Tibial nerve (tissue), 4 donors: Measurements from ENCODE around the gene PRKCE. TPM values are rescaled to one million over a fixed set of nuclear protein-coding genes. Genes with fewer than 3 reads are reported as not detected.

Experiments
- DNase-seq, 2 donors: peaks; one replicate each; pipeline ENCODE4 v3.0.0-alpha.2; 2019; ENCODE audit warnings: low spot score in 2 of 2
- H3K27ac ChIP-seq, 4 donors: fragments of 200-600 bp; sonication (generic) in 3 of 4; one replicate each; pipeline ENCODE4 v1.5.1; 2017 to 2019; ENCODE audit warnings: mild to moderate bottlenecking in 1 of 4
- H3K27me3 ChIP-seq, 2 donors: fragments of 200-600 bp; sonication (generic) in 1 of 2; one replicate each; pipeline versions ENCODE4 v1.5.1 to v1.6.0; 2017 to 2019
- H3K36me3 ChIP-seq, 3 donors: fragments of 200-600 bp; sonication (generic); one replicate each; pipeline ENCODE4 v1.5.1; 2018 to 2019
- H3K4me1 ChIP-seq, 4 donors: fragments of 200-600 bp; sonication (generic) in 3 of 4; one replicate each; pipeline ENCODE4 v1.5.1; 2017 to 2019
- H3K4me3 ChIP-seq, 4 donors: fragments of 200-600 bp; sonication (generic) in 3 of 4; one replicate each; pipeline ENCODE4 v1.5.1; 2017 to 2019; ENCODE audit warnings: mild to moderate bottlenecking in 1 of 4, moderate library complexity in 1 of 4
- H3K9me3 ChIP-seq, 4 donors: fragments of 200-600 bp; sonication (generic) in 3 of 4; one replicate each; pipeline ENCODE4 v1.5.1; 2017 to 2019
- EP300 ChIP-seq, 2 donors: sonication (generic); formaldehyde crosslinking; IDR thresholded peaks; one replicate each; pipeline ENCODE4 v1.6.1; 2017; ENCODE audit warnings: antibody characterized with exemption in 2 of 2, mild to moderate bottlenecking in 1 of 2
- POLR2A ChIP-seq, 2 donors: fragments of 450-650 bp; IDR thresholded peaks; one replicate each; pipeline ENCODE4 v1.6.1; 2017; ENCODE audit warnings: antibody characterized with exemption in 2 of 2, mild to moderate bottlenecking in 2 of 2, moderate library complexity in 2 of 2
- WGBS, 2 donors: methylation state at CpG; one replicate each; pipeline ENCODE4 v1.1.5; 2018; 5-methylcytosine and 5-hydroxymethylcytosine counted together
- total RNA-seq, 4 donors: library from RNA; depleted of rRNA; stranded (reverse); fragments of >200 nt; gene quantifications; one replicate each; pipeline ENCODE4 v1.1.0, GENCODE V29; 2016
- TF ChIP-seq, protein P1 (sequence below), 5 experiments: fragments of 200-600 bp in 3 of 5; fragments of 450-650 bp in 2 of 5; sonication (generic) in 3 of 5; IDR thresholded peaks; one replicate each; pipeline ENCODE4 v1.5.1; 2016 to 2019; ENCODE audit warnings: antibody characterized with exemption in 5 of 5, mild to moderate bottlenecking in 3 of 5, moderate library complexity in 2 of 5

PRKCE gene
- total RNA-seq, 4 donors from 2014 or later, result 14.4 to 22.4 (median 17.9) TPM

DNA sequence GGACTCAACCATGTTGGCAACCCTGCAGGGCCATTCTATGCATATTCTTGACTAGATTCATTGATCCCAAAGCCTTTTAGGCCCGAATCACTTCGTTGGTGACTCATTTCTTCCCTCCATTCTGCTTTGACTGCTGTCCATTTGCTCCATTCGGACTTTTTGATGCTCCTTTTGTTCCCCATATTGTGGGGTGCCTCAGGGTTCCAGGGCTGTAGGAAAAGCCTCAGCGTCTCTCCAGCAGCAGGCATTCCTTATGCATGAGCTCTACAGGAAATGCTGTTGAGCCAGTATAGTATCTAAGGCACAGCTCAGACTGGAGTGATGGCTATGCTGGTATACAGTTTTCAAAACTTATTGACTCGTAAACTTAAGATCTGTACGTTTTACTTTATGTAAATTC lies 292.6 kb downstream of the PRKCE start:
- no peak overlapping the region for H3K4me3 ChIP-seq

GRCh38 chr2:45945302-45945717 lies 293.8 kb downstream of the PRKCE start:
- no peak overlapping the region for H3K4me3 ChIP-seq
- DNase-seq, result no peak
- H3K4me1 ChIP-seq, result peaks cover 0 to 12% (median under 1%) of the 10 kb centered on the region in 4 donors
- no peaks in the 10 kb centered on the region for H3K9me3 ChIP-seq
- no peak overlapping the region for H3K27ac ChIP-seq
- TF ChIP-seq EP300 (IDR thresholded peaks at IDR 0.05) (no peak), POLR2A (IDR thresholded peaks at IDR 0.05) (no peak)
- TF ChIP-seq, protein P1, sequence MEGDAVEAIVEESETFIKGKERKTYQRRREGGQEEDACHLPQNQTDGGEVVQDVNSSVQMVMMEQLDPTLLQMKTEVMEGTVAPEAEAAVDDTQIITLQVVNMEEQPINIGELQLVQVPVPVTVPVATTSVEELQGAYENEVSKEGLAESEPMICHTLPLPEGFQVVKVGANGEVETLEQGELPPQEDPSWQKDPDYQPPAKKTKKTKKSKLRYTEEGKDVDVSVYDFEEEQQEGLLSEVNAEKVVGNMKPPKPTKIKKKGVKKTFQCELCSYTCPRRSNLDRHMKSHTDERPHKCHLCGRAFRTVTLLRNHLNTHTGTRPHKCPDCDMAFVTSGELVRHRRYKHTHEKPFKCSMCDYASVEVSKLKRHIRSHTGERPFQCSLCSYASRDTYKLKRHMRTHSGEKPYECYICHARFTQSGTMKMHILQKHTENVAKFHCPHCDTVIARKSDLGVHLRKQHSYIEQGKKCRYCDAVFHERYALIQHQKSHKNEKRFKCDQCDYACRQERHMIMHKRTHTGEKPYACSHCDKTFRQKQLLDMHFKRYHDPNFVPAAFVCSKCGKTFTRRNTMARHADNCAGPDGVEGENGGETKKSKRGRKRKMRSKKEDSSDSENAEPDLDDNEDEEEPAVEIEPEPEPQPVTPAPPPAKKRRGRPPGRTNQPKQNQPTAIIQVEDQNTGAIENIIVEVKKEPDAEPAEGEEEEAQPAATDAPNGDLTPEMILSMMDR (IDR thresholded peaks at IDR 0.05), result no peak
- 89 to 90% methylated on average over 9 of the region's 9 CpGs for WGBS, 2 donors
- no peaks in the 10 kb centered on the region for H3K27me3 ChIP-seq
- H3K36me3 ChIP-seq, result no peaks in the 10 kb centered on the region

More for the DNA sequence above, 292.6 kb downstream of the PRKCE start:
- no peak overlapping the region for H3K27ac ChIP-seq
- TF ChIP-seq, protein P1 (IDR thresholded peaks at IDR 0.05), result no peak
- no peak for TF ChIP-seq POLR2A (IDR thresholded peaks at IDR 0.05)
- TF ChIP-seq EP300 (IDR thresholded peaks at IDR 0.05), result no peak
- H3K4me1 ChIP-seq, result peaks cover 0 to 20% (median 3%) of the 10 kb centered on the region in 4 donors
- no peaks in the 10 kb centered on the region for H3K36me3 ChIP-seq
- 49 to 54% methylated on average over 6 of the region's 6 CpGs for WGBS, 2 donors
- H3K9me3 ChIP-seq, result no peaks in the 10 kb centered on the region
- no peak for DNase-seq
- H3K27me3 ChIP-seq, result no peaks in the 10 kb centered on the region

- H3K27me3 ChIP-seq, result no peaks in the 10 kb centered on the region
- no peak for TF ChIP-seq EP300 (IDR thresholded peaks at IDR 0.05)
- TF ChIP-seq, protein P1 (IDR thresholded peaks at IDR 0.05), result no peak
- TF ChIP-seq POLR2A (IDR thresholded peaks at IDR 0.05), result no peak
- no peak for DNase-seq
- 74 to 88% methylated on average over 3 of the region's 3 CpGs for WGBS, 2 donors
- no peak overlapping the region for H3K27ac ChIP-seq
- no peaks in the 10 kb centered on the region for H3K36me3 ChIP-seq
- peaks cover 0 to 19% (median 2%) of the 10 kb centered on the region in 4 donors for H3K4me1 ChIP-seq
- no peaks in the 10 kb centered on the region for H3K9me3 ChIP-seq
- no peak overlapping the region for H3K4me3 ChIP-seq
Observed at GRCh38 chr2:45946023-45946422, 294.5 kb downstream of the PRKCE start.

GRCh38 chr2:45950606-45951005 lies 299.1 kb downstream of the PRKCE start:
- TF ChIP-seq EP300 (IDR thresholded peaks at IDR 0.05) (no peak), POLR2A (IDR thresholded peaks at IDR 0.05) (no peak)
- TF ChIP-seq, protein P1 (IDR thresholded peaks at IDR 0.05), result no peak
- Histone ChIP-seq H3K9me3 (no peaks in the 10 kb centered on the region), H3K4me1 (peaks cover 0 to 9% (median 2%) of the 10 kb centered on the region in 4 donors), H3K36me3 (no peaks in the 10 kb centered on the region), H3K4me3 (no peak overlapping the region), H3K27me3 (no peaks in the 10 kb centered on the region), H3K27ac (no peak overlapping the region)
- DNase-seq, result no peak
- 75 to 82% methylated on average over 5 of the region's 5 CpGs for WGBS, 2 donors

GRCh38 chr2:45951025-45951727 lies 299.7 kb downstream of the PRKCE start:
- H3K27ac ChIP-seq, result no peak overlapping the region
- WGBS, 2 donors, result 72 to 86% methylated on average over 7 of the region's 7 CpGs
- no peaks in the 10 kb centered on the region for H3K27me3 ChIP-seq
- no peak for DNase-seq
- no peaks in the 10 kb centered on the region for H3K9me3 ChIP-seq
- no peak overlapping the region for H3K4me3 ChIP-seq
- no peak for TF ChIP-seq EP300 (IDR thresholded peaks at IDR 0.05)
- TF ChIP-seq POLR2A (IDR thresholded peaks at IDR 0.05), result no peak
- TF ChIP-seq, protein P1 (IDR thresholded peaks at IDR 0.05), result no peak
- peaks cover 0 to 9% (median 2%) of the 10 kb centered on the region in 4 donors for H3K4me1 ChIP-seq
- no peaks in the 10 kb centered on the region for H3K36me3 ChIP-seq
